AG04449 (cell line): Measurements from ENCODE around the gene LUC7L2.

Experiments used
- CTCF ChIA-PET: fragments of 350-600 bp; formaldehyde crosslinking; extraction: SDS; loops from one replicate; lab custom pipeline; 2021; ENCODE audit warnings: antibody characterized with exemption; lab: Yijun Ruan, JAX
- POLR2A ChIA-PET: fragments of 400-600, 350-600 bp; formaldehyde crosslinking; extraction: SDS; loops from one replicate; lab custom pipeline; 2020; ENCODE audit warnings: antibody characterized with exemption, inconsistent platforms; lab: Yijun Ruan, JAX
- DNase-seq: peaks from one replicate; pipeline ENCODE4 v3.0.0-alpha.2; 2010; ENCODE audit warnings: low read depth, low spot score
- H3K4me3 ChIP-seq: 2 replicates; pipeline ENCODE4 v1.5.1; 2011; ENCODE audit warnings: low read depth, mild to moderate bottlenecking, control low read depth, low read length
- CTCF ChIP-seq: IDR thresholded peaks from one replicate; pipeline ENCODE4 v1.5.1; 2011; ENCODE audit warnings: mild to moderate bottlenecking, moderate library complexity, low read length, control low read depth, inconsistent platforms; ENCODE audit not compliant: insufficient read depth; ENCODE audit errors: missing control alignments

LUC7L2 gene

GRCh38 chr7:139361523-139361922, 1.8 kb downstream of the LUC7L2 start:
- no peak for DNase-seq
- ChIA-PET CTCF (no interaction called here), POLR2A (no interaction called here)
- TF ChIP-seq CTCF: no peak
- H3K4me3 ChIP-seq: peak overlapping the region; percentile 100

GRCh38 chr7:139362302-139362701, 2.6 kb downstream of the LUC7L2 start:
- ChIA-PET POLR2A (no interaction called here), CTCF (no interaction called here)
- H3K4me3 ChIP-seq: no peak overlapping the region
- no peak for TF ChIP-seq CTCF
- DNase-seq: no peak

GRCh38 chr7:139362981-139363380, 3.3 kb downstream of the LUC7L2 start:
- POLR2A ChIA-PET: no interaction called here
- no peak for DNase-seq
- CTCF ChIA-PET: interaction anchor here (1.1 kb wide), 1 partner anchor 72 kb away, joined by 3 read pairs; no protein-coding TSS in a partner anchor
- no peak for TF ChIP-seq CTCF
- no peak overlapping the region for H3K4me3 ChIP-seq

DNA sequence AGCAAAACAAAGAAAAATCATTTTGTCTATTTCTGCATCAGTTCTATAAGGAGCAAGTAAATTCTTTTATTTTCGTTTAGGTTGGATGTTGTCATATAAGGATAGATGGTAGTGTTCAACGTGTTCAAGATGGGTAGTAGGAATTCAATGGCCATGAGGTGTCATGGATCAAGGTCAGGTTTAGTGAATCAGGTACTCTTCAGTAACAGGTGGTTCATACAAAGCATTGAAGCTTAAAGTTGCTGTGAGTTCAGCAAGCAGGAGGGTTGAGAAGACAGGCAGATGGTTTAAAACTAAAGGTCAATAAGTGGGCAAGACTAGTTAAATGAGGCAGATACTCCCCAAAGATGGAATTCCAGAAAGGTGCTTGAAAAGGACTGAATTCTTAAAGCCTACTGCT, 5.6 kb downstream of the LUC7L2 start:
- CTCF ChIA-PET: interaction anchor here (1.0 to 1.8 kb wide), 3 partner anchors 10 to 69 kb away, joined by 3 to 6 read pairs (median 5); no protein-coding TSS in a partner anchor
- no peak overlapping the region for H3K4me3 ChIP-seq
- POLR2A ChIA-PET: interaction anchor here (0.6 kb wide), 1 partner anchor 12 kb away, joined by 3 read pairs; no protein-coding TSS in a partner anchor
- TF ChIP-seq CTCF: no peak
- DNase-seq: no peak

- ChIA-PET POLR2A (no interaction called here), CTCF (interaction anchor here (1.0 to 1.8 kb wide), 3 partner anchors 9 to 68 kb away, joined by 3 to 6 read pairs (median 5); no protein-coding TSS in a partner anchor)
- TF ChIP-seq CTCF: no peak
- no peak overlapping the region for H3K4me3 ChIP-seq
- no peak for DNase-seq
Observed at GRCh38 chr7:139366400-139366799, 6.7 kb downstream of the LUC7L2 start.

GRCh38 chr7:139367438-139368155, 7.9 kb downstream of the LUC7L2 start:
- no peak for TF ChIP-seq CTCF
- ChIA-PET POLR2A (no interaction called here), CTCF (no interaction called here)
- H3K4me3 ChIP-seq: no peak overlapping the region
- no peak for DNase-seq
